Activated effector memory CD4-positive, alpha-beta T cell treated with Interleukin-2 at 50 U/mL for 16 hours (primary cell): ENCODE data around the gene TFF1.

Experiments used
- DNase-seq: peaks from one replicate; pipeline ENCODE4 v3.0.0-alpha.2; 2020

The TFF1 gene

DNA sequence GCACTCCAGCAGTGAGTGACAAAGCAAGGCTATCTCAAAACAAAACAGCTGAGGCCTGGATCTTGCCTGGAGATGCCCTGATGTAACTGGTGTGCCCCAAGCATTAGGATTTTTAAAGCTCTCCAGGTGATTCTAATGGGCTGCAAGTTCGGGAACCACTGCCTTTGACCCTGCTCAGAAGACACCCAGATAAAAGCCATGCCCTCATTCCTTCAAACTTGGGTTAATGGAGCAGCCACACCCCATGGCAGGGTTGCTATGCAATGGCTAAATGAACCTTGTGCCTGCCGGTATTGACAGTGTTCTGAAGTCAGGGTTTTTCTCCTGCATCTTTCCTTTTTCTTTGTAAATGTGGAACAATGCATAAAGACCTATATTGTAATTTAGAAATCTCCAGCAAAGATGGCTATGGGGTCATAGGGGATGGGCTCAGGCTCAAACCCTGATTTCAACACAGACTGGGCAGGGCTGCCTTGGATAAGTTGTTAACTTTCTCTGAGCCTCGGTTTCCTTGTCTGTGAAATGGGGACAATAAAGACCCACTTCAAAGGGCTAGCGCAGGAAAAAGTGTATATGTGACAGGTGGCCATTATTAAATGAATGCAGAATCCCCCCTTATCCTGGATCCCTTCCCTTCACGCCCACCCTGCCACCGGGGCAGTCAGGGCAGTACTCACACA lies 51.6 kb downstream of the TFF1 start:
- DNase-seq = no peak

GRCh38 chr21:42313501-42313969 lies 52.8 kb downstream of the TFF1 start:
- DNase-seq = no peak

DNA sequence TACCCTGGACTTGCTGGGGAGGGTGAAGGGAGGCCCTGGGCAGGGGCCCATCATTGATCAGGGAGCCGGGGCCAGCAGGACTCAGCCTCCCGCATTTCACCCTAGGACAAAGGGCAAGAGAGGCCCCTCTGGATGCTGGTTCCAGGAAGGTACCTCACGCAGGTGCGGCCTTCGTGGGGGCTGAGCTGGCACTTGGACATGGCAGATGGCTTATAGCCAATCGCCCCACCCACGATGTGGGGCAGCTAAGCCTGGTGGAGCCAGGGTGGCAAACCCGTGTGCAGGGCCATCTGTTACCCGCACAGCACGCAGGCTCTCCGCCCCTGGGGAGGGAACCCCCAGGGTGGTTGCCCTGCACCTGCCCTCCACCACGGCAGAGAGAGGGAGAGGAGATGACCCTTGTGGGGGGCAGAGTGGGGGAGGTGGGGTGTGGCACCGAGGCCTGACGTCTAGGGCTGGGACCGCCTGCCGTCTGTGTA lies 53.7 kb downstream of the TFF1 start:
- no peak for DNase-seq
